Naive thymus-derived CD4-positive, alpha-beta T cell (primary cell): Measurements from ENCODE around the gene NDC80. TPM values are rescaled to one million over a fixed set of nuclear protein-coding genes. Genes with fewer than 3 reads are reported as not detected.

Experiments used
- ATAC-seq: fragments of 150-1000 bp; cut with Tn5 transposase; 2 replicates; pipeline ENCODE4 v1.10.0; 2021; ENCODE audit warnings: mild to moderate bottlenecking, moderate library complexity
- CTCF ChIA-PET: fragments of 350-600 bp; sonication (Branson Sonifier 250); formaldehyde crosslinking; loops from one replicate; lab custom pipeline; 2021; ENCODE audit warnings: antibody characterized with exemption; lab: Charles Lee
- POLR2A ChIA-PET: fragments of 350-600 bp; sonication (Branson Sonifier 250); formaldehyde crosslinking; loops from one replicate; lab custom pipeline; 2021; ENCODE audit warnings: antibody characterized with exemption, inconsistent platforms; lab: Charles Lee
- DNase-seq, 9 donors: peaks; one replicate each; pipeline versions ENCODE4 v3.0.0 to v3.0.0-alpha.2; 2020 to 2022; ENCODE audit warnings: mixed read lengths in 1 of 9
- H3K27ac ChIP-seq: one replicate; pipeline ENCODE4 v1.7.0; 2013; ENCODE audit warnings: mild to moderate bottlenecking, low read depth, low read length, moderate library complexity
- H3K27me3 ChIP-seq, 2 donors: one replicate each; pipeline ENCODE4 v1.7.0; 2013; ENCODE audit warnings: low read length in 2 of 2, mild to moderate bottlenecking in 2 of 2, moderate library complexity in 2 of 2; ENCODE audit not compliant: control insufficient read depth in 2 of 2, insufficient read depth in 2 of 2
- H3K36me3 ChIP-seq, 3 experiments: 1 replicate in 2 of 3; 2 replicates in 1 of 3; pipeline ENCODE4 v1.7.0; 2013; ENCODE audit warnings: low read length in 3 of 3, mild to moderate bottlenecking in 3 of 3, moderate library complexity in 1 of 3; ENCODE audit not compliant: insufficient read depth in 3 of 3, control insufficient read depth in 2 of 3
- H3K4me1 ChIP-seq, 2 donors: one replicate each; pipeline ENCODE4 v1.7.0; 2013; ENCODE audit warnings: low read length in 2 of 2, mild to moderate bottlenecking in 2 of 2, moderate library complexity in 1 of 2; ENCODE audit not compliant: control insufficient read depth in 2 of 2, insufficient read depth in 2 of 2
- H3K4me3 ChIP-seq: 2 replicates; pipeline ENCODE4 v1.7.0; 2013; ENCODE audit warnings: mild to moderate bottlenecking, low read length
- H3K9me3 ChIP-seq, 3 experiments: 1 replicate in 2 of 3; 2 replicates in 1 of 3; pipeline ENCODE4 v1.7.0; 2013; ENCODE audit warnings: low read length in 3 of 3; ENCODE audit not compliant: control insufficient read depth in 2 of 3
- H3K27ac Mint-ChIP-seq, 9 donors: one replicate each; pipeline ENCODE4 v1.8.0; 2020 to 2022; ENCODE audit warnings: mixed read lengths in 9 of 9, mild to moderate bottlenecking in 8 of 9, moderate library complexity in 5 of 9, inconsistent platforms in 2 of 9
- H3K27me3 Mint-ChIP-seq, 5 donors: one replicate each; pipeline ENCODE4 v1.8.0; 2021 to 2022; ENCODE audit warnings: mixed read lengths in 5 of 5, mild to moderate bottlenecking in 1 of 5
- H3K36me3 Mint-ChIP-seq, 5 donors: one replicate each; pipeline ENCODE4 v1.8.0; 2020 to 2022; ENCODE audit warnings: mixed read lengths in 5 of 5, mild to moderate bottlenecking in 3 of 5, inconsistent platforms in 1 of 5
- H3K4me1 Mint-ChIP-seq, 7 donors: one replicate each; pipeline ENCODE4 v1.8.0; 2020 to 2022; ENCODE audit warnings: mixed read lengths in 7 of 7, mild to moderate bottlenecking in 3 of 7, inconsistent platforms in 1 of 7
- H3K4me3 Mint-ChIP-seq, 10 donors: one replicate each; pipeline ENCODE4 v1.8.0; 2020 to 2022; ENCODE audit warnings: mild to moderate bottlenecking in 10 of 10, mixed read lengths in 10 of 10, moderate library complexity in 6 of 10, inconsistent platforms in 2 of 10
- H3K9me3 Mint-ChIP-seq, 11 donors: one replicate each; pipeline ENCODE4 v1.8.0; 2020 to 2022; ENCODE audit warnings: mixed read lengths in 11 of 11, mild to moderate bottlenecking in 4 of 11, inconsistent platforms in 1 of 11, moderate library complexity in 1 of 11
- intact Hi-C, 2 donors: fragments of 100-400 bp; cut with micrococcal nuclease; formaldehyde crosslinking; loops; one replicate each; pipeline ENCODE4 v1.15.1; 2023
- polyA plus RNA-seq, 2 donors: library from polyadenylated mRNA; unstranded; fragments of 300-500 nt; fragmentation: Illumina TruSeq; gene quantifications; one replicate each; pipeline ENCODE4 v1.2.3, GENCODE V29; 2021
- total RNA-seq, 6 experiments: library from RNA in 5 of 6; stranded (reverse) in 5 of 6; gene quantifications; 1 replicate in 5 of 6; 2 replicates in 1 of 6; pipeline ENCODE4 v1.2.3 and lab custom pipeline; 2021 to 2026

NDC80 gene
- total and polyA plus RNA-seq, 7 experiments from 2014 or later = 1.3 to 53.6 (median 2.5) TPM

GRCh38 chr18:2635586-2635985 is 64.2 kb downstream of the NDC80 start:
- H3K9me3 ChIP-seq = no peaks in the 10 kb centered on the region
- Mint-ChIP-seq H3K27me3 (no peaks in the 10 kb centered on the region), H3K4me3 (peak overlapping the region in 9 of 10 donors; percentile 32 to 93 (median 66)), H3K9me3 (peaks cover 0 to 23% (median 10%) of the 10 kb centered on the region in 11 donors), H3K36me3 (peaks cover 5 to 40% (median 13%) of the 10 kb centered on the region in 5 donors), H3K4me1 (peaks cover 0 to 98% (median 74%) of the 10 kb centered on the region in 7 donors), H3K27ac (peak overlapping the region in 6 of 9 donors; percentile 98 to 100 (median 100))
- no peaks in the 10 kb centered on the region for H3K27me3 ChIP-seq
- peak overlapping the region; percentile 10 for H3K4me3 ChIP-seq
- intact Hi-C loops = loop anchor here in 1 of 2 donors (5.0 kb wide), 3 partner anchors 337 to 612 kb away; partner anchors contain the start of gene MYL12A
- DNase-seq = no peak
- H3K4me1 ChIP-seq = peaks cover 59 to 68% of the 10 kb centered on the region in 2 donors
- peak overlapping the region; percentile 83 for H3K27ac ChIP-seq
- ChIA-PET POLR2A (interaction anchor here (0.9 to 13.4 kb wide), 17 partner anchors 10 to 426 kb away, joined by 3 to 424 read pairs (median 15); partner anchors contain the start of genes METTL4, NDC80 and SMCHD1), CTCF (interaction anchor here (0.6 to 2.8 kb wide), 8 partner anchors 11 to 46 kb away, joined by 4 to 22 read pairs (median 4); partner anchors contain the start of gene SMCHD1)
- H3K36me3 ChIP-seq = no peaks in the 10 kb centered on the region
- no peak for ATAC-seq

GRCh38 chr18:2636126-2636631 is 64.8 kb downstream of the NDC80 start:
- H3K4me1 ChIP-seq = peaks cover 65 to 74% of the 10 kb centered on the region in 2 donors
- ChIA-PET POLR2A (interaction anchor here (0.6 to 13.4 kb wide), 31 partner anchors 10 to 813 kb away, joined by 3 to 424 read pairs (median 9); partner anchors contain the start of genes METTL4, NDC80 and SMCHD1), CTCF (interaction anchor here (0.6 to 2.8 kb wide), 19 partner anchors 8 to 94 kb away, joined by 3 to 22 read pairs (median 4); partner anchors contain the start of genes METTL4, NDC80 and SMCHD1)
- Mint-ChIP-seq H3K4me3 (peak overlapping the region in 9 of 10 donors; percentile 68 to 93 (median 86)), H3K27me3 (no peaks in the 10 kb centered on the region), H3K4me1 (peaks cover 0 to 100% (median 79%) of the 10 kb centered on the region in 7 donors), H3K36me3 (peaks cover 5 to 39% (median 13%) of the 10 kb centered on the region in 5 donors), H3K27ac (peak overlapping the region in 6 of 9 donors; percentile 98 to 100 (median 100)), H3K9me3 (peaks cover 0 to 20% (median 9%) of the 10 kb centered on the region in 11 donors)
- H3K4me3 ChIP-seq = peak overlapping the region; percentile 46
- peak overlapping the region; percentile 83 for H3K27ac ChIP-seq
- H3K9me3 ChIP-seq = no peaks in the 10 kb centered on the region
- ATAC-seq (peak; percentile 47), DNase-seq (no peak)
- no peaks in the 10 kb centered on the region for H3K27me3 ChIP-seq
- H3K36me3 ChIP-seq = no peaks in the 10 kb centered on the region
- intact Hi-C loops = loop anchor here (1.0 to 5.0 kb wide), 14 partner anchors 8 to 1824 kb away; partner anchors contain the start of genes METTL4 (in 2 of the 2), NDC80 (in 2 of the 2), MYL12A (in 1 of the 2) and SMCHD1 (in 1 of the 2)

- DNase-seq = peak in 7 of 9 donors; percentile 38 to 58 (median 52)
- Mint-ChIP-seq H3K4me1 (peaks cover 0 to 54% (median 47%) of the 10 kb centered on the region in 7 donors), H3K36me3 (peaks cover 0 to 22% (median 0%) of the 10 kb centered on the region in 5 donors), H3K27ac (peak overlapping the region in 3 of 9 donors; percentile 91 to 99 (median 95)), H3K9me3 (peaks cover 0 to 6% (median 0%) of the 10 kb centered on the region in 11 donors), H3K27me3 (no peaks in the 10 kb centered on the region), H3K4me3 (peak overlapping the region in 9 of 10 donors; percentile 73 to 87 (median 84))
- peak overlapping the region; percentile 83 for H3K27ac ChIP-seq
- ATAC-seq = peak; percentile 18
- H3K4me1 ChIP-seq = peaks cover 70 to 73% of the 10 kb centered on the region in 2 donors
- ChIA-PET CTCF (interaction anchor here (0.6 to 1.1 kb wide), 5 partner anchors 8 to 53 kb away, joined by 3 to 4 read pairs (median 3); no protein-coding TSS in a partner anchor), POLR2A (interaction anchor here (1.3 to 13.4 kb wide), 7 partner anchors 10 to 71 kb away, joined by 9 to 424 read pairs (median 30); partner anchors contain the start of genes METTL4, NDC80 and SMCHD1)
- peak overlapping the region; percentile 36 for H3K4me3 ChIP-seq
- H3K27me3 ChIP-seq = no peaks in the 10 kb centered on the region
- H3K36me3 ChIP-seq = no peaks in the 10 kb centered on the region
- H3K9me3 ChIP-seq = no peaks in the 10 kb centered on the region
- intact Hi-C loops = loop anchor here (1.0 to 10.0 kb wide), 5 partner anchors 13 to 1827 kb away; partner anchors contain the start of genes SMCHD1 (in 1 of the 2) and YES1 (in 1 of the 2)
Observed at GRCh38 chr18:2641638-2642037, 70.3 kb downstream of the NDC80 start.

- ATAC-seq (no peak), DNase-seq (no peak)
- Mint-ChIP-seq H3K4me3 (peak overlapping the region in 4 of 10 donors; percentile 5 to 43 (median 36)), H3K27me3 (no peaks in the 10 kb centered on the region), H3K4me1 (peaks cover 9 to 44% (median 42%) of the 10 kb centered on the region in 7 donors), H3K9me3 (peaks cover 0 to 5% (median 0%) of the 10 kb centered on the region in 11 donors), H3K36me3 (peaks cover 0 to 21% (median 0%) of the 10 kb centered on the region in 5 donors), H3K27ac (peak overlapping the region in 1 of 9 donors; percentile 77)
- CTCF ChIA-PET = interaction anchor here (1.1 kb wide), 1 partner anchor 9 kb away, joined by 3 read pairs; no protein-coding TSS in a partner anchor
- H3K9me3 ChIP-seq = no peaks in the 10 kb centered on the region
- no peaks in the 10 kb centered on the region for H3K27me3 ChIP-seq
- H3K36me3 ChIP-seq = no peaks in the 10 kb centered on the region
- no peak overlapping the region for H3K4me3 ChIP-seq
- peaks cover 65 to 66% of the 10 kb centered on the region in 2 donors for H3K4me1 ChIP-seq
- H3K27ac ChIP-seq = peak overlapping the region; percentile 83
- intact Hi-C loops = loop anchor here in 1 of 2 donors (10.0 kb wide), 2 partner anchors 952 to 1828 kb away; partner anchors contain the start of gene YES1
- POLR2A ChIA-PET = interaction anchor here (0.8 to 13.4 kb wide), 10 partner anchors 9 to 72 kb away, joined by 3 to 424 read pairs (median 19); partner anchors contain the start of genes METTL4, NDC80 and SMCHD1
Observed at GRCh38 chr18:2642771-2643170, 71.4 kb downstream of the NDC80 start.

GRCh38 chr18:2644535-2644934 is 73.2 kb downstream of the NDC80 start:
- H3K27me3 Mint-ChIP-seq = no peaks in the 10 kb centered on the region
- no peak overlapping the region for H3K27ac ChIP-seq
- no peaks in the 10 kb centered on the region for H3K27me3 ChIP-seq
- H3K27ac Mint-ChIP-seq = no peak overlapping the region
- CTCF ChIA-PET = no interaction called here
- DNase-seq = no peak
- peaks cover 48 to 49% of the 10 kb centered on the region in 2 donors for H3K4me1 ChIP-seq
- H3K9me3 Mint-ChIP-seq = peaks cover 0 to 1% (median 0%) of the 10 kb centered on the region in 11 donors
- H3K36me3 ChIP-seq = no peaks in the 10 kb centered on the region
- peaks cover 0 to 14% (median 0%) of the 10 kb centered on the region in 5 donors for H3K36me3 Mint-ChIP-seq
- peak; percentile 41 for ATAC-seq
- no peak overlapping the region for H3K4me3 Mint-ChIP-seq
- peaks cover 9 to 28% (median 24%) of the 10 kb centered on the region in 7 donors for H3K4me1 Mint-ChIP-seq
- POLR2A ChIA-PET = interaction anchor here (0.7 to 13.4 kb wide), 4 partner anchors 8 to 17 kb away, joined by 3 to 424 read pairs (median 28); partner anchors contain the start of gene SMCHD1
- no peak overlapping the region for H3K4me3 ChIP-seq
- intact Hi-C loops = loop anchor here in 1 of 2 donors (1.0 to 10.0 kb wide), 3 partner anchors 8 to 1830 kb away; partner anchors contain the start of gene YES1
- no peaks in the 10 kb centered on the region for H3K9me3 ChIP-seq

GRCh38 chr18:2651981-2652380 is 80.6 kb downstream of the NDC80 start:
- DNase-seq (no peak), ATAC-seq (no peak)
- H3K27ac ChIP-seq = no peak overlapping the region
- H3K4me3 ChIP-seq = no peak overlapping the region
- H3K36me3 ChIP-seq = peaks cover 0 to 14% (median 0%) of the 10 kb centered on the region in 3 experiments
- ChIA-PET CTCF (interaction anchor here (1.5 kb wide), 1 partner anchor 16 kb away, joined by 5 read pairs; no protein-coding TSS in a partner anchor), POLR2A (interaction anchor here (0.7 to 6.5 kb wide), 3 partner anchors 10 to 17 kb away, joined by 3 to 98 read pairs (median 30); no protein-coding TSS in a partner anchor)
- peak overlapping the region in 1 of 9 donors; percentile 24 for H3K27ac Mint-ChIP-seq
- H3K4me1 Mint-ChIP-seq = peaks cover 10 to 50% (median 32%) of the 10 kb centered on the region in 7 donors
- peaks cover 0 to 7% (median 0%) of the 10 kb centered on the region in 5 donors for H3K36me3 Mint-ChIP-seq
- H3K27me3 ChIP-seq = no peaks in the 10 kb centered on the region
- no peaks in the 10 kb centered on the region for H3K27me3 Mint-ChIP-seq
- intact Hi-C loops = no loop called here
- peak overlapping the region in 2 of 10 donors; percentile 17 to 25 for H3K4me3 Mint-ChIP-seq
- H3K4me1 ChIP-seq = peaks cover 8 to 20% of the 10 kb centered on the region in 2 donors
- H3K9me3 Mint-ChIP-seq = no peaks in the 10 kb centered on the region
- H3K9me3 ChIP-seq = no peaks in the 10 kb centered on the region
